ENCODE data around the gene FIGNL2. TPM values are rescaled to one million over a fixed set of nuclear protein-coding genes. Genes with fewer than 3 reads are reported as not detected.
A peak's percentile ranks its signal among the peaks of the same experiment; 100 is the strongest.

The FIGNL2 gene
- total RNA-seq, 1 experiment from 2014 or later = 0.21 TPM

- Histone ChIP-seq H3K27ac (ENCODE audit: low read depth, low read length, poor library complexity, severe bottlenecking) (no peak overlapping the region), H3K27me3 (replicated peaks; ENCODE audit: insufficient read depth, low read depth, low read length, poor library complexity) (no peaks in the 10 kb centered on the region), H3K36me3 (ENCODE audit: insufficient read depth, low read length, poor library complexity, severe bottlenecking) (no peaks in the 10 kb centered on the region), H3K9me3 (ENCODE audit: low read depth, low read length, poor library complexity, severe bottlenecking) (no peaks in the 10 kb centered on the region), H3K4me3 (ENCODE audit: low read depth, low read length, poor library complexity, severe bottlenecking) (no peak overlapping the region), H3K4me1 (ENCODE audit: insufficient read depth, low read length, poor library complexity, severe bottlenecking) (no peaks in the 10 kb centered on the region)
- no peak for TF ChIP-seq CTCF (conservative IDR thresholded peaks at IDR 0.05; ENCODE audit: low read depth, low read length)
- TF ChIP-seq EZH2 (IDR thresholded peaks at IDR 0.05; ENCODE audit: borderline replicate concordance, low read depth, low read length, poor library complexity, severe bottlenecking) = no peak
- no peak for DNase-seq (ENCODE audit: low spot score)
- ChIA-PET POLR2A (ENCODE audit: low non-redundant PET) (no interaction called here), CTCF (interaction anchor here (0.9 to 1.8 kb wide), 4 partner anchors 10 to 128 kb away, joined by 3 to 4 read pairs (median 4); no protein-coding TSS in a partner anchor)
- no TSS peak for BruUV-seq (replicated peaks)
- intact Hi-C loops (cut with micrococcal nuclease; ENCODE audit: unreplicated experiment) = loop anchor here (1.0 to 2.0 kb wide), 2 partner anchors 85 to 129 kb away; no protein-coding TSS in a partner anchor
Measured at GRCh38 chr12:51895378-51896135, 47.0 kb upstream of the FIGNL2 start.

- intact Hi-C loops (cut with micrococcal nuclease; ENCODE audit: unreplicated experiment) = loop anchor here (2.0 kb wide), 1 partner anchor 131 kb away; no protein-coding TSS in a partner anchor
- no peak for DNase-seq (ENCODE audit: low spot score)
- TF ChIP-seq EZH2 (IDR thresholded peaks at IDR 0.05; ENCODE audit: borderline replicate concordance, low read depth, low read length, poor library complexity, severe bottlenecking) (no peak), CTCF (conservative IDR thresholded peaks at IDR 0.05; ENCODE audit: low read depth, low read length) (no peak)
- BruUV-seq (replicated peaks) = no TSS peak
- no peak overlapping the region for H3K4me3 ChIP-seq (ENCODE audit: low read depth, low read length, poor library complexity, severe bottlenecking)
- H3K27me3 ChIP-seq (replicated peaks; ENCODE audit: insufficient read depth, low read depth, low read length, poor library complexity) = no peaks in the 10 kb centered on the region
- no peaks in the 10 kb centered on the region for H3K36me3 ChIP-seq (ENCODE audit: insufficient read depth, low read length, poor library complexity, severe bottlenecking)
- no peaks in the 10 kb centered on the region for H3K4me1 ChIP-seq (ENCODE audit: insufficient read depth, low read length, poor library complexity, severe bottlenecking)
- H3K9me3 ChIP-seq (ENCODE audit: low read depth, low read length, poor library complexity, severe bottlenecking) = no peaks in the 10 kb centered on the region
- no peak overlapping the region for H3K27ac ChIP-seq (ENCODE audit: low read depth, low read length, poor library complexity, severe bottlenecking)
- POLR2A ChIA-PET (ENCODE audit: low non-redundant PET) = no interaction called here
- CTCF ChIA-PET = interaction anchor here (0.8 to 1.4 kb wide), 3 partner anchors 87 to 131 kb away, joined by 3 to 4 read pairs (median 3); no protein-coding TSS in a partner anchor
Measured at GRCh38 chr12:51893786-51894185, 45.3 kb upstream of the FIGNL2 start.

GRCh38 chr12:51891843-51892242 is 43.3 kb upstream of the FIGNL2 start:
- no peaks in the 10 kb centered on the region for H3K4me1 ChIP-seq (ENCODE audit: insufficient read depth, low read length, poor library complexity, severe bottlenecking)
- no peak overlapping the region for H3K4me3 ChIP-seq (ENCODE audit: low read depth, low read length, poor library complexity, severe bottlenecking)
- no TSS peak for BruUV-seq (replicated peaks)
- H3K27me3 ChIP-seq (replicated peaks; ENCODE audit: insufficient read depth, low read depth, low read length, poor library complexity) = no peaks in the 10 kb centered on the region
- no peaks in the 10 kb centered on the region for H3K36me3 ChIP-seq (ENCODE audit: insufficient read depth, low read length, poor library complexity, severe bottlenecking)
- intact Hi-C loops (cut with micrococcal nuclease; ENCODE audit: unreplicated experiment) = no loop called here
- POLR2A ChIA-PET (ENCODE audit: low non-redundant PET) = no interaction called here
- CTCF ChIA-PET = no interaction called here
- DNase-seq (ENCODE audit: low spot score) = no peak
- H3K27ac ChIP-seq (ENCODE audit: low read depth, low read length, poor library complexity, severe bottlenecking) = no peak overlapping the region
- no peaks in the 10 kb centered on the region for H3K9me3 ChIP-seq (ENCODE audit: low read depth, low read length, poor library complexity, severe bottlenecking)
- no peak for TF ChIP-seq EZH2 (IDR thresholded peaks at IDR 0.05; ENCODE audit: borderline replicate concordance, low read depth, low read length, poor library complexity, severe bottlenecking)
- peak; percentile 40; the same call in 1 of the 2 replicates for TF ChIP-seq CTCF (conservative IDR thresholded peaks at IDR 0.05; ENCODE audit: low read depth, low read length)

Data from A673 (cell line).